ENCODE data around the gene DNALI1. TPM values are rescaled to one million over a fixed set of nuclear protein-coding genes. Genes with fewer than 3 reads are reported as not detected.

Gene DNALI1
- total RNA-seq, 1 experiment from 2014 or later: 0.36 TPM

GRCh38 chr1:37601441-37601840 lies 44.7 kb downstream of the DNALI1 start:
- no TSS peak for BruUV-seq (replicated peaks)
- DNase-seq (ENCODE audit: low read depth, low spot score): no peak
- ATAC-seq: no peak
- Histone ChIP-seq H3K4me3 (ENCODE audit: low read depth in 2 of 2, low read length in 2 of 2) (no peak overlapping the region), H3K27ac (ENCODE audit: low read length) (no peak overlapping the region), H3K4me1 (ENCODE audit: control insufficient read depth, insufficient read depth, low read length) (peaks cover 2% of the 10 kb centered on the region), H3K36me3 (ENCODE audit: control insufficient read depth, insufficient read depth, low read length) (no peaks in the 10 kb centered on the region), H3K27me3 (ENCODE audit: control insufficient read depth, insufficient read depth, low read length) (no peaks in the 10 kb centered on the region), H3K9me3 (ENCODE audit: control insufficient read depth, insufficient read depth, low read depth, low read length) (no peaks in the 10 kb centered on the region)
- intact Hi-C loops (cut with micrococcal nuclease; ENCODE audit: unreplicated experiment) (no loop called here), in situ Hi-C loops (cut with HindIII; ENCODE audit: low pct_unique_long_range_greater_than_20kb, low sequenced_read_pairs) (no loop called here)
- POLR2A ChIA-PET: no interaction called here
- CTCF ChIA-PET: interaction anchor here (0.5 to 1.6 kb wide), 2 partner anchors 79 to 82 kb away, joined by 4 read pairs; no protein-coding TSS in a partner anchor
- no peak for TF ChIP-seq POLR2AphosphoS5 (IDR thresholded peaks at IDR 0.05; ENCODE audit: low read depth, low read length)
- TF ChIP-seq, protein P1, sequence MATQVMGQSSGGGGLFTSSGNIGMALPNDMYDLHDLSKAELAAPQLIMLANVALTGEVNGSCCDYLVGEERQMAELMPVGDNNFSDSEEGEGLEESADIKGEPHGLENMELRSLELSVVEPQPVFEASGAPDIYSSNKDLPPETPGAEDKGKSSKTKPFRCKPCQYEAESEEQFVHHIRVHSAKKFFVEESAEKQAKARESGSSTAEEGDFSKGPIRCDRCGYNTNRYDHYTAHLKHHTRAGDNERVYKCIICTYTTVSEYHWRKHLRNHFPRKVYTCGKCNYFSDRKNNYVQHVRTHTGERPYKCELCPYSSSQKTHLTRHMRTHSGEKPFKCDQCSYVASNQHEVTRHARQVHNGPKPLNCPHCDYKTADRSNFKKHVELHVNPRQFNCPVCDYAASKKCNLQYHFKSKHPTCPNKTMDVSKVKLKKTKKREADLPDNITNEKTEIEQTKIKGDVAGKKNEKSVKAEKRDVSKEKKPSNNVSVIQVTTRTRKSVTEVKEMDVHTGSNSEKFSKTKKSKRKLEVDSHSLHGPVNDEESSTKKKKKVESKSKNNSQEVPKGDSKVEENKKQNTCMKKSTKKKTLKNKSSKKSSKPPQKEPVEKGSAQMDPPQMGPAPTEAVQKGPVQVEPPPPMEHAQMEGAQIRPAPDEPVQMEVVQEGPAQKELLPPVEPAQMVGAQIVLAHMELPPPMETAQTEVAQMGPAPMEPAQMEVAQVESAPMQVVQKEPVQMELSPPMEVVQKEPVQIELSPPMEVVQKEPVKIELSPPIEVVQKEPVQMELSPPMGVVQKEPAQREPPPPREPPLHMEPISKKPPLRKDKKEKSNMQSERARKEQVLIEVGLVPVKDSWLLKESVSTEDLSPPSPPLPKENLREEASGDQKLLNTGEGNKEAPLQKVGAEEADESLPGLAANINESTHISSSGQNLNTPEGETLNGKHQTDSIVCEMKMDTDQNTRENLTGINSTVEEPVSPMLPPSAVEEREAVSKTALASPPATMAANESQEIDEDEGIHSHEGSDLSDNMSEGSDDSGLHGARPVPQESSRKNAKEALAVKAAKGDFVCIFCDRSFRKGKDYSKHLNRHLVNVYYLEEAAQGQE (IDR thresholded peaks at IDR 0.05; ENCODE audit: insufficient read depth in 1 of 2, low read depth in 2 of 2, low read length in 1 of 2): no peak

DNA sequence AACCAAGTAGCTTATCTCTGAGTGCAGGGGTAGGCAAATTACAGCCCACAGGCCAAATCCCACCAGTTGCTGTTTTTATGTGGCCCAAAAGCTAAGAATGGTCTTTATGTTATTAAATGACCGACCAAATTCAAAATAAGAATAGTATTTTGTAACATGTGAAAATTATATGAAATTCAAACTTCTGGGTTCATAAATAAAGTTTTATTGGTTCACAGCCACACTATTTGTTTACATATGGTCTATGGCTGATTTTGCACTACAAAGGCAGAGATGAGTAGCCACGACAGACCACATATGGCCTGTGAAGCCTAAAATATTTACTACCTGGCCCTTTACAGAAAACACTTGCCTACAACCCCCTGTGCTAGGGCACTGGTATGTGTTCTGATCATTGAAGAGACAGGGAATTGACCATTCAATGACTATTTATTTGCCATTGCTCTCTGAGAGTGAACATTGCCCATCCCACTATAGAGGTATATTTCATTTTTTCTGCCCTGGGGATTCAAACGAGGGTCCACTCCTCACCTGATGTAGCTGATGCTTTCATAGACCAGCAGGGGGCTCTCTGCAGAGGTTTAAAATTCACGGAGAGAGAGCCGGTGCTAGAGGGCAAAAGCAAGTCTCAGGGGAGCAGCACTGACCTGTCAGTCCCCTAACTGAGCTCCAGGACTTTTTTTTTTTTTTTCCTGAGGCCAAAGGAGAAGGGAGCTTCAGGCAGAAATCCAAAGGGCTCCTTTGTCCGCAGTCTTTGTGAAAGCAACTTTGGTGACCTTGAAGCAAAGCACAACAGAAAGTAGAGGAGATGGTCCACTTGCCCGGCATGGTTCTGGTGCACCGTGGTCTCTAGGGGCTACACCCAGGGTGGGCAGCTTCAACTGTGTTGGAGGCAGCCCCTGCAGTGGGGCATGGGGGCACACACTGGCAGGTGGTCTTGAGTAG lies 46.3 kb downstream of the DNALI1 start:
- BruUV-seq (replicated peaks): no TSS peak
- Histone ChIP-seq H3K4me3 (ENCODE audit: low read depth in 2 of 2, low read length in 2 of 2) (no peak overlapping the region), H3K27me3 (ENCODE audit: control insufficient read depth, insufficient read depth, low read length) (peaks cover 4% of the 10 kb centered on the region; the same call in 1 of the 2 replicates), H3K27ac (ENCODE audit: low read length) (no peak overlapping the region), H3K4me1 (ENCODE audit: control insufficient read depth, insufficient read depth, low read length) (no peaks in the 10 kb centered on the region), H3K36me3 (ENCODE audit: control insufficient read depth, insufficient read depth, low read length) (no peaks in the 10 kb centered on the region), H3K9me3 (ENCODE audit: control insufficient read depth, insufficient read depth, low read depth, low read length) (no peaks in the 10 kb centered on the region)
- TF ChIP-seq, protein P2, sequence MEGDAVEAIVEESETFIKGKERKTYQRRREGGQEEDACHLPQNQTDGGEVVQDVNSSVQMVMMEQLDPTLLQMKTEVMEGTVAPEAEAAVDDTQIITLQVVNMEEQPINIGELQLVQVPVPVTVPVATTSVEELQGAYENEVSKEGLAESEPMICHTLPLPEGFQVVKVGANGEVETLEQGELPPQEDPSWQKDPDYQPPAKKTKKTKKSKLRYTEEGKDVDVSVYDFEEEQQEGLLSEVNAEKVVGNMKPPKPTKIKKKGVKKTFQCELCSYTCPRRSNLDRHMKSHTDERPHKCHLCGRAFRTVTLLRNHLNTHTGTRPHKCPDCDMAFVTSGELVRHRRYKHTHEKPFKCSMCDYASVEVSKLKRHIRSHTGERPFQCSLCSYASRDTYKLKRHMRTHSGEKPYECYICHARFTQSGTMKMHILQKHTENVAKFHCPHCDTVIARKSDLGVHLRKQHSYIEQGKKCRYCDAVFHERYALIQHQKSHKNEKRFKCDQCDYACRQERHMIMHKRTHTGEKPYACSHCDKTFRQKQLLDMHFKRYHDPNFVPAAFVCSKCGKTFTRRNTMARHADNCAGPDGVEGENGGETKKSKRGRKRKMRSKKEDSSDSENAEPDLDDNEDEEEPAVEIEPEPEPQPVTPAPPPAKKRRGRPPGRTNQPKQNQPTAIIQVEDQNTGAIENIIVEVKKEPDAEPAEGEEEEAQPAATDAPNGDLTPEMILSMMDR (IDR thresholded peaks at IDR 0.05): peak; percentile 91
- TF ChIP-seq, protein P1 (IDR thresholded peaks at IDR 0.05; ENCODE audit: insufficient read depth in 1 of 2, low read depth in 2 of 2, low read length in 1 of 2): no peak
- no peak for TF ChIP-seq TCF7L2 (IDR thresholded peaks at IDR 0.05; ENCODE audit: low read depth, low read length)
- ChIA-PET POLR2A (no interaction called here), CTCF (interaction anchor here (0.5 to 1.8 kb wide), 11 partner anchors 25 to 892 kb away, joined by 3 to 10 read pairs (median 4); partner anchors contain the start of gene RSPO1)
- peak; percentile 83 for ATAC-seq
- intact Hi-C loops (cut with micrococcal nuclease; ENCODE audit: unreplicated experiment) (loop anchor here (1.0 kb wide), 1 partner anchor 79 kb away; no protein-coding TSS in a partner anchor), in situ Hi-C loops (cut with HindIII; ENCODE audit: low pct_unique_long_range_greater_than_20kb, low sequenced_read_pairs) (no loop called here)
- peak; percentile 10 for DNase-seq (ENCODE audit: low read depth, low spot score)

All from Panc1 (cell line).